HT-29 (cell line): ENCODE measurements around the gene LRP1. TPM values are rescaled to one million over a fixed set of nuclear protein-coding genes. Genes with fewer than 3 reads are reported as not detected.

Experiments used
- DNase-seq: peaks from one replicate; pipeline ENCODE4 v3.0.0-alpha.2; 2015; ENCODE audit warnings: low spot score
- total RNA-seq: library from RNA; depleted of rRNA; stranded (reverse); fragments of >200 nt; shearing (Covaris generic); gene quantifications from 2 replicates; pipeline ENCODE4 v1.2.3, GENCODE V29; 2014

Gene LRP1
- total RNA-seq, 1 experiment from 2014 or later, result 25.2 TPM

DNA sequence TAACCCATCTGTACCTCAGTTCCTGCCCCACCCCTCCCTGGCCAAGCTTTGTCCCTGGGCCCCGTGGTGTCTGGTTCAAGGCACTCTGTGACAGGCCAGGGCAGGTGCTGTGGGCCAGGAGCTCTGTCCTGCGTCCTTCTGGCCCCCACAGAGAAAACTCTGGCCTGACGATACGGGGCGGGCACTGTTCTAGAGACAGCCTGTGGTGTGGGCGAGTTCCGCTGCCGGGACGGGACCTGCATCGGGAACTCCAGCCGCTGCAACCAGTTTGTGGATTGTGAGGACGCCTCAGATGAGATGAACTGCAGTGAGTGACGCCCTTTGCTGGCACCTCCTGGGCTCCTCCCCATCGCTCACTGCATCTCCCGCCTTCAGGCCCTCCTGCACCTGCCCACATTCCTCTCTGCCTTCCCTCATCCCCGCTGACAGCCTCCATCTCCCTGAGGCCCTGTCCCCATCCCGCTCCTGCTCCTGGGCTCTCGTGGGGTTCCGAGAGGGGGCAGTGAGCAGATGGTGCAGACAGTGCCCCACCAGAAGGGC, 65.5 kb downstream of the LRP1 start:
- no peak for DNase-seq

DNA sequence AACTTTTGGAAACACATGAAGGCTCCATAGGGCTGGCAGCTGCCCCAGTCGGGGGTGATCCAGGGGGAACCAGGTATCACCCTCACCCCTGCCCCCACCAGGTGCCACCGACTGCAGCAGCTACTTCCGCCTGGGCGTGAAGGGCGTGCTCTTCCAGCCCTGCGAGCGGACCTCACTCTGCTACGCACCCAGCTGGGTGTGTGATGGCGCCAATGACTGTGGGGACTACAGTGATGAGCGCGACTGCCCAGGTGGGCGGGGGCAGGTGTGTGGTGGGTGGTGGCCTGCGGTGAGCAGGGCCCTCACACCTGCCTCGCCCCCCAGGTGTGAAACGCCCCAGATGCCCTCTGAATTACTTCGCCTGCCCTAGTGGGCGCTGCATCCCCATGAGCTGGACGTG, 66.0 kb downstream of the LRP1 start:
- no peak for DNase-seq

DNA sequence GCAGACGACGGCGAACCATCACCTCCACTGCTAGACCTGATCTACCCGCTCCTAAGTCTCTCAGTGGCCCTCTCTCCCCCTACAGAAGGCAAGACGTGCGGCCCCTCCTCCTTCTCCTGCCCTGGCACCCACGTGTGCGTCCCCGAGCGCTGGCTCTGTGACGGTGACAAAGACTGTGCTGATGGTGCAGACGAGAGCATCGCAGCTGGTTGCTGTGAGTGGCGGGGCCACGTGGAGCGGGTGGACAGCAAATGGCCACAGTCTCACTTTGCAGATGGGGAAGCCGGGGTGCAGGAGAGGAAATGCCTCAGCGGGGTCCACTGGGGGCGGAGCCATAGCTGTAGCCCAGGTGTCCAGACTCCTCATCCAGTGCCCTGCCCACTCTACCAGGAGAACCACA, 66.9 kb downstream of the LRP1 start:
- no peak for DNase-seq

DNA sequence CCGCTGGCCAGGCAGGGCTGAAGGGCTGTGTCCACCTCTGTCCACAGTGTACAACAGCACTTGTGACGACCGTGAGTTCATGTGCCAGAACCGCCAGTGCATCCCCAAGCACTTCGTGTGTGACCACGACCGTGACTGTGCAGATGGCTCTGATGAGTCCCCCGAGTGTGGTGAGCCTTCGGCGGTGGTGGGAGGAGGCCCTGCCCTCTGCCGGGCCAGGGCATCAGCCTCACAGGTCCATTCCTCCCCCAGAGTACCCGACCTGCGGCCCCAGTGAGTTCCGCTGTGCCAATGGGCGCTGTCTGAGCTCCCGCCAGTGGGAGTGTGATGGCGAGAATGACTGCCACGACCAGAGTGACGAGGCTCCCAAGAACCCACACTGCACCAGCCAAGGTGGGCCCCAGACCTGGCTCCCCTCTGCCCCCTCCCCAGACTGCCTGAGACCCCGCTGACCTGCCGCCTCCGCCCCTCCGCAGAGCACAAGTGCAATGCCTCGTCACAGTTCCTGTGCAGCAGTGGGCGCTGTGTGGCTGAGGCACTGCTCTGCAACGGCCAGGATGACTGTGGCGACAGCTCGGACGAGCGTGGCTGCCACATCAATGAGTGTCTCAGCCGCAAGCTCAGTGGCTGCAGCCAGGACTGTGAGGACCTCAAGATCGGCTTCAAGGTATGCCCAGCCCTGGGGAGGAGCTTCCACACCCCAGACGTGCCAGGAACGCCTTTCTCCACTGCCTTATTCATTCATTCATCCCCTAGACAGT, 67.5 kb downstream of the LRP1 start:
- no peak for DNase-seq

DNA sequence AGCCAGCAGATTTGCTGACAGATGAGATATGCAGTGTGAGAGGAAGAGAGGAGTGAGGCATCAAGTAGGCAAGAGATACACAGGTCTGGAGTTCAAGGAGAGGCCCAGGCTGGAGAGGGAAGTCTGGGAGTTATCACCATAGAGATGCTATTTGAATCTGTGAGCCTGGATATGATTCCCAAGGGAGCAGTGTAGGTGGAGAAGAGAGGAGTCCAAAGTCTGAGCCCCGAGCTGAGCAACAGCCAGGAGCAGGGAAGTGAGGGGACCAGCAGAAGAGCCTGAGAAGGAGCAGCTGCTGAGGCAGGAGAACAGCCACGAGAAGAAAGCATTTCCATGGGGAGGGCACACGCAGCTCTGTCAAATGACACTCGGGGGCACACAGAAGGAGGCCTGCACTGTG, 68.2 kb downstream of the LRP1 start:
- DNase-seq, result no peak

DNA sequence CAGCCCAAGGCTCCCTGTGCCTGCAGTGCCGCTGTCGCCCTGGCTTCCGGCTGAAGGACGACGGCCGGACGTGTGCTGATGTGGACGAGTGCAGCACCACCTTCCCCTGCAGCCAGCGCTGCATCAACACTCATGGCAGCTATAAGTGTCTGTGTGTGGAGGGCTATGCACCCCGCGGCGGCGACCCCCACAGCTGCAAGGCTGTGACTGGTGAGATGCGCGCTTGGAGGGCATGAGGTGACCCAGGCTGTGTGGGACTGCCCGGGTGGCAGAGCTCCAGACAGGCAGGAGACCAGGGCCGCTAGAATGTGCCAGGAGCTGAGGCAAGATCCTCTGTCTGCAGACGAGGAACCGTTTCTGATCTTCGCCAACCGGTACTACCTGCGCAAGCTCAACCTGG, 68.7 kb downstream of the LRP1 start:
- DNase-seq, result no peak

DNA sequence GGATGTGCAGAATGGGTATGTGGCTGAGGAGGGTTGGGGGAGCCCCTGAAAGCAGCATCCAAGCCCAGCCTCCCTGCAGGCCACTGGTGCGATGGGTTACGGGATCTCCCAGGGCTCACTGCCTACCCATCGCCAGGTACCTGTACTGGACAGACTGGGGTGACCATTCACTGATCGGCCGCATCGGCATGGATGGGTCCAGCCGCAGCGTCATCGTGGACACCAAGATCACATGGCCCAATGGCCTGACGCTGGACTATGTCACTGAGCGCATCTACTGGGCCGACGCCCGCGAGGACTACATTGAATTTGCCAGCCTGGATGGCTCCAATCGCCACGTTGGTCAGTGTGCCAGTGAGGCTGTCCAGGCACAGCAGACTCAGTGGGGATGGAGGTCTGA, 70.0 kb downstream of the LRP1 start:
- DNase-seq, result no peak

DNA sequence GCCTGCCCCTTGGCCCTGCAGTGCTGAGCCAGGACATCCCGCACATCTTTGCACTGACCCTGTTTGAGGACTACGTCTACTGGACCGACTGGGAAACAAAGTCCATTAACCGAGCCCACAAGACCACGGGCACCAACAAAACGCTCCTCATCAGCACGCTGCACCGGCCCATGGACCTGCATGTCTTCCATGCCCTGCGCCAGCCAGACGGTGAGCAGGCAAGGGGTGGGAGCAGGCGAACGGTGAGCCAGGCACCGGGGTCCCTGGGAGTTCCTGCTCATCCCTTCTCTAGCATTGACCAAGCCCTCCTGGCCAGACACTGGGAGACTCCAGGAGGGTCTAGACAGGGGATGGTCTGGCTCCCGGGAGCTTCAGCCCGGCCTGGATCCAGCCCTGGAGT, 70.9 kb downstream of the LRP1 start:
- DNase-seq, result no peak

DNA sequence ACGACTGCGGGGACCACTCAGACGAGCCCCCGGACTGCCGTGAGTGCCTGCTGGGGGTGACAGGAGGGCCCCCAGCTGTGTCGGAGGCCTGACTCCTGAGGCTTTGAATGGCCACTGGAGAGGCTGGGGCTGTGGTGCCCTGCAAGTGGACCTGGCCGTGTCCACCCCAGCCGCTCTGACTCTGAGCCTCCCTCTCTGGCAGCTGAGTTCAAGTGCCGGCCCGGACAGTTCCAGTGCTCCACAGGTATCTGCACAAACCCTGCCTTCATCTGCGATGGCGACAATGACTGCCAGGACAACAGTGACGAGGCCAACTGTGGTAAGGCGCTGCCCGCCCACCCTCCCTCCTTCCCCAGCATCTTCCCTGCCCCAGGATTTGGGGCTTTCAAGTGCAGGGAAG, 72.2 kb downstream of the LRP1 start:
- DNase-seq, result no peak

DNA sequence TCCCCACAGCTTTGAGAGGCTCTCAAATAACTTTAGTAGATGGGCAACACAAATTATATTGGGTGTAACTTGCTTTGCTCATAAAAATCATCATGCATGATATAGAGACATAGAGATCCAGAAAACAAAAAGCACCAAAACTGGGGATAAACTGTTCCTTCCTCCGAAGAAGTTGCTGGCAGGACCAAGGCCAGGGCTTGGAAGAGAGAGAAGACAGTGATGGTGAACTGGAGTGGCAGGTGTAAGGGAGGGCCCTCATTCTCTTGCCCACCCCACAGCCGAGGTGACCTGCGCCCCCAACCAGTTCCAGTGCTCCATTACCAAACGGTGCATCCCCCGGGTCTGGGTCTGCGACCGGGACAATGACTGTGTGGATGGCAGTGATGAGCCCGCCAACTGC, 72.9 kb downstream of the LRP1 start:
- DNase-seq, result no peak

DNA sequence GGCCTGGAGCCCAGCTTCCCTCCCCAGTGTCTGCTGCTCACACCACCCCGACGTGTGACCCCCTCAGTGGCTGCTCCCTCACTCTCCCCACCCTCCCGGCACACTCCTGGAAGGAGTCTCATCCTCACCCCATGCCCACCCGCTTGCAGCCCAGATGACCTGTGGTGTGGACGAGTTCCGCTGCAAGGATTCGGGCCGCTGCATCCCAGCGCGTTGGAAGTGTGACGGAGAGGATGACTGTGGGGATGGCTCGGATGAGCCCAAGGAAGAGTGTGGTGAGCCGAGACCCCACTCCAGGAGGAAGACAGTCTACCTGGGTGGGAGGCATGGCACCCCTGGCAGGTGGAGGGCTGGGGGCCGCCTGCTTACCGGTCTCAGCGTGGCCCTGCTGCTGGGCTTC, 73.3 kb downstream of the LRP1 start:
- no peak for DNase-seq

DNA sequence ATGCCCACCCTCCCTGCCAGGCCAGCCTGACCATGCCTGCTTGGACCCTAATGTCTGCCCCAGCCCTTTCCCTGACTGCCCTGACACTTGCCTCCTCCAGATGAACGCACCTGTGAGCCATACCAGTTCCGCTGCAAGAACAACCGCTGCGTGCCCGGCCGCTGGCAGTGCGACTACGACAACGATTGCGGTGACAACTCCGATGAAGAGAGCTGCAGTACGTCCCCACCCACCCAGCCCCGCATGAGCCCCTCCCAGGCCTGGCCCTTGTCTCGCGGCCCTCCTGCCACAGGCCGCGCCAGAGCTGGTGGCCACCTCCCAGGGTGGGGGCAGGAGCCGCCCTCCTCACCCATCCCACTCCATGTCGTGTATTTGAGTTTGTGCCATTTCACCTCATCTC, 74.0 kb downstream of the LRP1 start:
- DNase-seq, result no peak

DNA sequence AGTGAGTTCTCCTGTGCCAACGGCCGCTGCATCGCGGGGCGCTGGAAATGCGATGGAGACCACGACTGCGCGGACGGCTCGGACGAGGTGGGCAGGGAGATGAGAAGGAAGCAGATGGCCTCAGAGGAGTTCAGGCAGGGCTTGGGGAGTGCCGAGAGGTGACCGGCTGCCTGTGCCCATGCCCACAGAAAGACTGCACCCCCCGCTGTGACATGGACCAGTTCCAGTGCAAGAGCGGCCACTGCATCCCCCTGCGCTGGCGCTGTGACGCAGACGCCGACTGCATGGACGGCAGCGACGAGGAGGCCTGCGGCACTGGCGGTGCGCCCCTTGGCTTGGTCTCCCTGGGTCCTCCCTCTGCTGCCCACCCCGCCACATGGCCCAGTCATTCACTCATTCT, 74.9 kb downstream of the LRP1 start:
- DNase-seq, result no peak

DNA sequence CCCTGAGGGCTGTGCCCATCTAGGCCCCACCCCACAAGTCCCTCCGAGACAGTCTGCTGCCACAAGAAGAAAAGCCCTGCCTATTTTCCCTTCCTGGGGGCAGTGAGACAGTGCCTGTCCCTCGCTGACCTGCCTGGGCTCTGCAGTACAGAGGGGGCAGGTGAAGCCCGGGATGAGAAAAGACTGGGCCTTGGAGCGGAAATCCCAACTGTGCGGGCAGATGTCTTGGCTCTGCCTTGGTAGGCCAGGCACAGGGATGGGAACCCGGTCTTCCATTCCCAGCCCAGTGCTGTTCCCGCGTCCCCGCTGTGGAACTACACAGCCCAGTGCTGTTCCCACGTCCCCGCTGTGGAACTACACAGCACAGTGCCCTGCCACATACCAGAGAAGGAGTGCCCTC, 75.5 kb downstream of the LRP1 start:
- no peak for DNase-seq

DNA sequence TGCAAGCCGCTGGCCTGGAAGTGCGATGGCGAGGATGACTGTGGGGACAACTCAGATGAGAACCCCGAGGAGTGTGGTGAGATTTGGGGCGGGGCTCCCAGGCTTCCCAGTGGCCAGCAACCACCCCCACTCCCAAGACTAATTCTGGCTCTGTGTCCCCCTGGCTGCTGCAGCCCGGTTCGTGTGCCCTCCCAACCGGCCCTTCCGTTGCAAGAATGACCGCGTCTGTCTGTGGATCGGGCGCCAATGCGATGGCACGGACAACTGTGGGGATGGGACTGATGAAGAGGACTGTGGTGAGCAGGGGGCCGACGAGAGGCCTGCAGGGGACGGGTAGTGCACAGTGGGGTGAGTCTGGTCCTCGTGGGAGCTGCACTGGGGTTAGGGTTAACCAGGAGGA, 76.2 kb downstream of the LRP1 start:
- no peak for DNase-seq

DNA sequence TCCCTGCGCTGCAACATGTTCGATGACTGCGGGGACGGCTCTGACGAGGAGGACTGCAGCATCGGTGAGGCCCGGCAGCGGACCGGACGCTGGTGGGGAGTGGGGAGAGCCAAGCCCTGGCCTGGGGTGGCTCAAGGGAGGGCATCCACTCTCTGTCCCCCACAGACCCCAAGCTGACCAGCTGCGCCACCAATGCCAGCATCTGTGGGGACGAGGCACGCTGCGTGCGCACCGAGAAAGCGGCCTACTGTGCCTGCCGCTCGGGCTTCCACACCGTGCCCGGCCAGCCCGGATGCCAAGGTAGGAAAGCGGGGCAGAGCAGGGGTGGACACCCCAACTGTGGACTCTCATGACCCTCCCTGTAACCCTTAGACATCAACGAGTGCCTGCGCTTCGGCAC, 76.9 kb downstream of the LRP1 start:
- no peak for DNase-seq

DNA sequence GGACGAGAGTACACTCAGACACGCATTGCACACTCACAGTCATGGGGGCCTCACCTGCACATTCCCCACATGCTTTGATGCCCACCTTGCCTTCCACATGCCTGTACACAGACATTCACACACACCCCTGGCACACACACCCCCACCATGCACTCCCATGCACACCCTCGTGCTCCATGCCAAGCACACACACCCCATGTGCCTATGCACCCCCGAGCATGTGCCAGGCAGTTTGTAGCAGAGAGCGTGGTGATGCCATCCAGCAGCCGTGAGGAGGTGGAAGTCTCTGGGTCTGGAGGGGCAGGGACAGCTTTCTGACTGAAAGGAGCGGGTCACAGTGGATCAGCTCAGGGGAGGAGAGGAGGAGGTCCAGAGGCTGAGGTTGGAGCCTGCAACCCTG, 77.6 kb downstream of the LRP1 start:
- no peak for DNase-seq

DNA sequence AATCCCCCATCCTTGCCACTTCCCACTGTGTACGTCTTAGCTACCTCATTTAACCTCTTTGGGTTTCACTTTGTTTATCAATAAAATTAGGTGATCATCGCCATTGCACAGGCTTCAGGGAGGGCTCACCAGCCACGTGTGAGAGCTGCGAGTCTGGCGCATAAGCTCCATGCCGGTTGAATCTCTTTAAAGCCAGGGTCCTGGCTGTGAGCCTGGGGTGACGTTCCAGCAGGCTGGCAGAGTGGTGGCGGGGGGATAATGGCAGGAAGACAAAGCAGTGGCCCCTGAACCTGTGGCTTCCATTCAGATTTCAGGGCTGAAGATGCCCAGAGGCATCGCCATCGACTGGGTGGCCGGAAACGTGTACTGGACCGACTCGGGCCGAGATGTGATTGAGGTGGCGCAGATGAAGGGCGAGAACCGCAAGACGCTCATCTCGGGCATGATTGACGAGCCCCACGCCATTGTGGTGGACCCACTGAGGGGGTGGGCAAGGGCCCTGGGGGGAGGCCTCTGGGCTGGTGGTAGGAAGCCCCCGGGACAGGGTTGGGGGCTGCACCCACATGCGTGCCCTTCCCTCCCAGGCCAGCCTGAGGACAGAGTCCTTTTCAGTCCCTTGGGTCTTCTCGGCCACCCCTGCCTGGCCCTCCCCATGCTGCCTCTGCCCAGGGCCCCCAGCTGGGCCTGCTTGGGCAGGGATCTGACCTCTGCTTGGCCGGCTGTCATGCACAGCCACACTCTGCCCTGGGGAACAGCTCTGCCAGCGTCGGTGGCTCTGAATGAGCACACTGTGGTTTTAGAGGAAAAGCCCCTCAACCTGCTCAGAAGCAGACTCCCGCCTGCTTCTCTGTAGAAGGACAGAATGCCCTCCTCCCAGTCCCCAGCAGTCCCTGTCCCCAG, 79.7 kb downstream of the LRP1 start:
- no peak for DNase-seq

DNA sequence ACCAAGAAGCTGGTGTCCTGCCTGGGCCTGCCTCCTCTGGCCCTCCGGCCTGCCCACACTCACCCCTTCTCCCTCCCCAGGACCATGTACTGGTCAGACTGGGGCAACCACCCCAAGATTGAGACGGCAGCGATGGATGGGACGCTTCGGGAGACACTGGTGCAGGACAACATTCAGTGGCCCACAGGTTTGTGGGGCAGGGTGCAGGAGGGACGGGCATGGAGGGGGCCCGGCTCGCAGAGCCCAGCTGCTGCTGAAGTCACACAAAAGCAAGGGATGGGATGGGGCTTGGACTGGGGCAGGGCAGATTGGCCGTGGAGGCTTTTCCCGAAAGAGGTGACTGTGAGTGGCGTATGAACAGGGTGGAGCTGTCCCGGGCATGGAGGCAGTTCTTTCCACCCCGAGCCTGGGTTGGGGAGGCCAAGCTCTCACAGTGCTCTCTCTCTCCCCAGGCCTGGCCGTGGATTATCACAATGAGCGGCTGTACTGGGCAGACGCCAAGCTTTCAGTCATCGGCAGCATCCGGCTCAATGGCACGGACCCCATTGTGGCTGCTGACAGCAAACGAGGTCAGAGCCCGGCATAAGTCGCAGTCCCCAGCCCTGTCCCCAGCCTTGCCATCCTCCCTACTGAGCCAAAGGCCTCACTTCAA, 80.5 kb downstream of the LRP1 start:
- no peak for DNase-seq

DNA sequence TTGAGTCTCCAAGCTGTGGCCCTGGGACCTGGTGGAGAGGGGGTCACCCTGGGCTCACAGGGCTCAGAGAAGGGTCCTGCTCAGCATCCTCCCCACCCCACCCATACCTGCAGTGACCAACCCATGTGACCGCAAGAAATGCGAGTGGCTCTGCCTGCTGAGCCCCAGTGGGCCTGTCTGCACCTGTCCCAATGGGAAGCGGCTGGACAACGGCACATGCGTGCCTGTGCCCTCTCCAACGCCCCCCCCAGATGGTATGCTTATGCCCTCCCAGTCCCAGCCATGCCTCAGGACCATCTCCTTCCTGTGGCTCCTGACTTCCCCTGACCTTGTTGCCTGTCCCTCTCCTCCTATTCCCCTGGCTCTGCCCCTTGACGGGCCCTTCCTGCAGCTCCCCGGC, 81.6 kb downstream of the LRP1 start:
- DNase-seq, result no peak

DNA sequence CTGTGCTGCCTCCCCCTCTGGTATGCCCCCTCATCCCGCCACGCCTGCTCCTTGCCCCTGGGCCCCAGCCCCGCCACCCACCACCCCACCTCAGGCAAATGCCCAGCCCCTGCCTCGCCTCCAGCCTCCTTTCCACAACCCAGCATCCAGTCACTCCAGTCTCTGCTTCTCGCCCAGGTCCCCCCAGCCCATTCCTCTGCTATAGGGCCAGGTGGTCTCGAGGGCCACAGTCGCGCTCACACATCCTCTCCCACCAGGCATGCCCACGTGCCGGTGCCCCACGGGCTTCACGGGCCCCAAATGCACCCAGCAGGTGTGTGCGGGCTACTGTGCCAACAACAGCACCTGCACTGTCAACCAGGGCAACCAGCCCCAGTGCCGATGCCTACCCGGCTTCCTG, 82.2 kb downstream of the LRP1 start:
- DNase-seq, result no peak

DNA sequence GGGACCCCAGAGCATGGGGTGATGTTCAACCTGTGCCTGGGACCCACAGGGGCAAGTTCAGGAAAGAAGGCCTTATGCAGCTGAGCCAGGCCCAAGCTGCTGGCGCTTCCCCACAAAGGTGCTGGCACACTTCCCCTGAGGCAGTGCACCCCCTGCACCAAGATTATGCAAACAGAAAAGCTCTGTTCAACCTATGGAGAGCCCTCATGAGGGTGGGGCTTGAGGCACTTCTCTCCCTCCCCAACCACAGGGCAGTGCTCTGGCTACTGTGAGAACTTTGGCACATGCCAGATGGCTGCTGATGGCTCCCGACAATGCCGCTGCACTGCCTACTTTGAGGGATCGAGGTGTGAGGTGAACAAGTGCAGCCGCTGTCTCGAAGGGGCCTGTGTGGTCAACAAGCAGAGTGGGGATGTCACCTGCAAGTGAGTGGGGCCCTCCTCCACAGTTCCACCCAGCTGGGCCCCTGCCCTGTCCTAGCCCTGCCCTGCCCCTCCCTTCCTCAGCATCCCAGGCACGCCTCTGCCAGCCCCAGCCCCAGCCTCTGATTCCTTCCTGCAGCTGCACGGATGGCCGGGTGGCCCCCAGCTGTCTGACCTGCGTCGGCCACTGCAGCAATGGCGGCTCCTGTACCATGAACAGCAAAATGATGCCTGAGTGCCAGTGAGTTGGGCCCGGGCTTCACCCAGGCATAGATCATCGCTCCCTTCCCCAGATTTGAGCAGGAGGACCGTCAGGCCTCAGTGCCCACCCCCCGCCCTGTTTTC, 82.8 kb downstream of the LRP1 start:
- DNase-seq, result no peak
